CD4-positive, alpha-beta T cell treated with Interleukin-21 for 1 hour (primary cell): ENCODE measurements around the gene YIF1A.

Experiments used
- DNase-seq: peaks from one replicate; pipeline ENCODE4 v3.0.0-alpha.2; 2020

YIF1A gene

DNA sequence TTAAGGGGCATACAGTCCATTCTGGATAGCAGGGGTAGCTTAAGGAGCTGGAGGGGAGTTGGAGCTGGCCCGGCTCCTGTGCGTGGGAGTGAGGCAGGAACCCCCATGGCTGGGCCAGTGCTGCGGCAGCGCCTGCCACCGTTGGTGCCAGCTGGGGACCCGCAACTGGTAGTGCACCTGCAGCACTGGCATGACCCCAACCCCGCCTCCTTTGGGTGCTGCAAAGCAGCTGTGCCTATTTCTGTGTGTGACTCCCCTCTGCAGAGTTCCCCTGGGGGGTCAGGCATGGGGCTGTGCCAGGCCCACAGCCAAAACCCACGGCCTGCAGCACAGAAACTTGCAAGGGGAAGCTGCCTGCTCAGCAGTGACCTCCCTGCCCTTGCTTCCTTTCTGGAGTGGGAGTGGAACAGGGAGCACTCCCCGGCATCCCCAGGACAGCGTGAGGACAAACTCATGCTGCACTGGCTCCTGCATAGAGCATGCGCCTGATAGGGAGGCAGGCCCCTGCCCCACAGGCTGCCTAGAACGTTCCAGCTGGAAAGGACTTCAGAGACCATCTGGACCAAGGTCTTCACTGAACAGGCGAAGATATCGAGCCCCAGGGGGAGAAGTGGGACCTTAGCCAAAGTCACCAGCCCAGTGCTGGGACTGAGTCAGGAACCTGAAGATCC, 46.7 kb downstream of the YIF1A start:
- DNase-seq: no peak

DNA sequence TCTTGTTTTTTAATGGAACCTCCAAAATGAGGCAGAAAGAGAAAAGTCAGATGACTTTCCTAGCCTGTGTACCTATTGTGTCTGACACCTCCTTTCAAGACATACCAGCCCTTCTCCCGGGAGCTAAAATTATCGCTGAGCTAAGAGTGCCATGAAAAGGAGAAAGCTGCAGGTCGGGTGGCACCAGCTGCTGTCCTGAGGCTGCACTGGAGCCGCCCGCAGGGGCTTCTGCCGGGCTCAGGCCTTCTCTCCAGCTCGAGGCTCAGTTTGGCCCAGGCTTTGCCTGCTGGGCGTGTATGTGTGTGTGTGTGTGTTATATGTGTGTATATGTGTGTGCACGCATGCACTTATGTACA, 48.2 kb downstream of the YIF1A start:
- DNase-seq: no peak

DNA sequence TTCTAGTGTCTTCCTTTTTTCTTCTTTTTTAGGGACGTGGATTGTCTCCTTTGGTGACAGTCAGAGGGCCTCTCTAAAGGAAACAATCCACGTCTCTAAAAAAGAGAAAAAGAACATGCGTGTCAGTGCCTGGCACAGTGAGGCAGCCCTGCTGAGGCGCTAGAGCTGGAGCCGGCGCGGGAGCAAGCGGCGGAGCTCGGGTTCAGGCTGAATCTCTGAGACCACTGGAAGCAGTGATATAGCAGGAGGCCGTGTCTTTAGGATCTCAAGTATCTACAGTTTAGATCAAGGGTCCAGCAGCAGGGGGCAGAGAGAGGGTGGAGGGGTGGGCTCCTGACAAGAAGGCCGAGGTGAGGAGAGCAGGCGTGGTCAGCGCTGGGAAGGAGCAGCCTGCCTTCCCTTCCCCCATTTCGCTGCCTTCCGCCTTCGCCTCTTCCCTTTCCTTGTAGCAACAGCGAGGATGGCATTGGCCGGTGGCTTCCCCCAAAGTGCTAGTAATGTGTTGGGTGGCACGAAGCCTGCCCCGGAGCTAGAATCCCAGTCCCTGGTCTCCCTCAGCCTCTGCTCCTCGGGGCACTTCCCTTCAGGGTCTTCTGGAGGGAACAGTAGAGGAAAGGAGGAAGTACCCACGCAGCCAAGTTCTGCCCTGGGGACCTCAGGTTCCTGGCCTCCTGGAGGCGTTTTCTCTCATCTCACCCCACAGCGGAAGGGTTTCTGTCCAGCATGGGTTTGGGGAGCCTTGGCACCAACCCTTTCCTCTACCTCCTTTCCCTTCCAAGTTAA, 48.8 kb downstream of the YIF1A start:
- DNase-seq: no peak

DNA sequence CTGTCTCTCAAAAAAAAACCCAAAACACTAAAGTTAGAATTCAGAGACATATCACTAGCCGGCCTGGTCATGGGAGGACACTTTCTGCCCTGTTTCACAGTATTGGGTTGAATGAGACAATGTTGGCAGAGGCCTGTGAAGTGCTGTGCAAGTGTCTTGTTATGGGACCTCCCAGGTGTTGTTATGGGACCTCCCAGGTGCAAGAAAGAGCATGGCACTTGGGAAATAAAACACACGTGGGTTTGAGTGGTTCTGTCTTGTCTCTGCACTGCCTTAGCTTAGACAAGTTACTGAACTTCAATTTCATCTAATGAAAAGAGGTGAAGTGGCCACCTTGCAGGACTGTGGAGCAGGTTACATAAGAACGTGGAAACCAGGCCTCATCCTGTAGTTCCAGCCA, 49.4 kb downstream of the YIF1A start:
- no peak for DNase-seq

DNA sequence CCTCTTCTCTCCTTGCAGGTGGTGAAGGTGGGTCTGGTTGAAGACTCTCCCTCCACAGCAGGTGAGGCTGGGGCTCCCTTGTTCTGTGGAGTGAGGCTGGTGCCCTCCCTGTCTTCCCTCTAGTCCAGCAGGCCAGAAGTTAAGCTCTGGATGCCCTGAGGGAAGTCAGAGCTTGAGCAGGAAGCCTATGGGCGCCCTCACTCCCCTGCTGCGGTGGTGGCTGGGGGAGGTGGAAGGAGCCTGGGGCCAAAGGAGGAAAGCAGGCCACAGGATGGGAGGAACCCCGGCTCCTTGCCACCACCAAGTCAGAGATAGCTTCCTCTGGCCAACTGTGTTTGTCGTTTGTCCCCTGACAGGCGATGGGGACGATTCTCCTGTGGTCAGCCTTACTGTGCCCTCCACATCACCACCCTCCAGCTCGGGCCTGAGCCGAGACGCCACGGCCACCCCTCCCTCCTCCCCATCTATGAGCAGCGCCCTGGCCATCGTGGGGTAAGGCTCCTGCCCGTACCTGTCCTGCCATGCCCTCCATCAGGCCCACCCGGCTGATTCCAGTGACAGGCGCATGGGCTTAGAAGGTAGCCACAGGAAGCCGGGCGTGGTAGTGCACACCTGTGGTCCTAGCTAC, 50.0 kb downstream of the YIF1A start:
- no peak for DNase-seq

DNA sequence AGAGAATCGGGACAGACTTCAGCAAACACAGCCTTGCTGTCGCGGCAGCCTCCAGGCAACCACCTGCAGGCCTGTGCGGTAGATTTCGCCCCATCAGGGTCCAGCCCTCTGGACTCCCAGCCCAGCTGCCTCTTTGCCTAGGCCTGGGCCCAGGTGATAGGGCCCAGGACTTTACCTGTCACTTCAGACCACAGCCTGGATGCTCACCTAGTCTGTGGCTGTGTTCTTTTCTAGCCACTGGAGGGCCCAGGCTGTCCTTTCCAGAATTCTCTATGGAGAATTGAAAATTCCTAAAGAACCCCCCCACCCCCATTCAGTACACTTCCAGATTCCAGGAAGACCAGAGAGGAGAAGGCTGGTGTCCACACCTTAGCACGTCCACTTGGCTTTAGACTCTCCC, 51.1 kb downstream of the YIF1A start:
- DNase-seq: no peak

DNA sequence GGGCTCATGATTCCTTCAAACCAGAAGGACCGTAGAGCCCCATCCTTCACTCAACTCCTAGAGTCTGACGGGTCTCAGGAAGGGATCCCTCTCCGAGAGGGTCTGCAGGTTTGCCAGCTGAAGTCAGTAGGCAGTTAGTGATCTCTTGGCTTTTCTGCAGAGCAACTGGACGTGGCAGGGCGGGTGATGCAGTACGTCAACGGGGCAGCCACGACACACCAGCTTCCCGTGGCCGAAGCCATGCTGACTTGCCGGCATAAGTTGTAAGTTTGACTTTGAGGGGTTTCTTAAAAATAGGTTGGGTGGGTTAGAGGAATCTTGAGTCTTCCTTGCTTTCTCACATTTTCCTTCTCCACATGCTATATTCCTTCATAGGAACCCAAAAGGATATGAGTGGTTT, 53.8 kb downstream of the YIF1A start:
- DNase-seq: no peak
